HepG2 (cell line): Measurements from ENCODE around the gene P2RX1. TPM values are rescaled to one million over a fixed set of nuclear protein-coding genes. Genes with fewer than 3 reads are reported as not detected.

ENCODE experiments used
- ATAC-seq: fragments of 200-7000 bp; cut with Tn5 transposase; 3 replicates; pipeline ENCODE4 v1.9.1; 2020; ENCODE audit warnings: mild to moderate bottlenecking, moderate library complexity
- BruUV-seq: library from RNA; stranded (reverse); fragments of 400-500 nt; replicated peaks from 2 replicates; lab custom pipeline; 2021; lab: Mats Ljungman, UMichigan
- CTCF ChIA-PET: fragments of 300-600 bp; formaldehyde crosslinking; extraction: SDS; loops from one replicate; lab custom pipeline; 2021; ENCODE audit warnings: low total read pairs, inconsistent platforms, low intra/inter-chr PET ratio; lab: Yijun Ruan, JAX
- POLR2A ChIA-PET: fragments of 350-600 bp; sonication (Branson Sonifier 250); formaldehyde crosslinking; loops from one replicate; lab custom pipeline; 2020; ENCODE audit warnings: antibody characterized with exemption, inconsistent platforms; lab: Yijun Ruan, JAX
- DNase-seq: peaks from one replicate; pipeline ENCODE4 v3.0.0-alpha.2; 2015; ENCODE audit warnings: low spot score
- FAIRE-seq: peaks from 3 replicates; lab custom pipeline; 2011; peaks lifted over from hg19 to GRCh38; lab: Jason Lieb, UNC
- H2AFZ ChIP-seq: one replicate; pipeline ENCODE4 v1.6.1; 2011; ENCODE audit warnings: low read length, inconsistent platforms
- H3K27ac ChIP-seq: fragments of 300-600 bp; 3 replicates; pipeline ENCODE4 v1.8.0; 2011; ENCODE audit warnings: mixed run types, mild to moderate bottlenecking, mixed read lengths, low read length, inconsistent platforms; ENCODE audit not compliant: insufficient read depth; ENCODE audit errors: extremely low read length
- H3K27me3 ChIP-seq, 2 experiments: fragments of 200-600 bp in 1 of 2; 2 replicates in 1 of 2; 3 replicates in 1 of 2; pipeline versions ENCODE4 v1.6.0 to v1.8.0; 2011; ENCODE audit warnings: low read length in 2 of 2, mild to moderate bottlenecking in 2 of 2, moderate library complexity in 2 of 2, inconsistent platforms in 1 of 2; ENCODE audit not compliant: insufficient read depth in 2 of 2, control insufficient read depth in 1 of 2
- H3K36me3 ChIP-seq, 2 experiments: fragments of 200-600 bp in 1 of 2; replicated peaks in 1 of 2; 2 replicates in 1 of 2; 3 replicates in 1 of 2; pipeline versions ENCODE4 v1.5.1 to v1.8.0; 2011; ENCODE audit warnings: low read length in 2 of 2, inconsistent platforms in 1 of 2; ENCODE audit not compliant: insufficient read depth in 2 of 2, control insufficient read depth in 1 of 2
- H3K4me1 ChIP-seq: 2 replicates; pipeline ENCODE4 v1.5.1; 2012; ENCODE audit warnings: low read length, inconsistent platforms; ENCODE audit not compliant: insufficient read depth
- H3K4me2 ChIP-seq: 2 replicates; pipeline ENCODE4 v1.6.0; 2011; ENCODE audit warnings: low read depth, low read length, inconsistent platforms
- H3K4me3 ChIP-seq, 3 experiments: fragments of 200-600 bp in 1 of 3; sonication (generic), shearing (Covaris generic) in 1 of 3; replicated peaks in 1 of 3; 2 replicates each; pipeline ENCODE4 v1.5.1; 2011 to 2016; ENCODE audit warnings: low read length in 3 of 3, inconsistent platforms in 2 of 3, low read depth in 2 of 3, mild to moderate bottlenecking in 2 of 3, control low read depth in 1 of 3, mixed read lengths in 1 of 3; ENCODE audit not compliant: insufficient read depth in 1 of 3
- H3K79me2 ChIP-seq: one replicate; pipeline ENCODE4 v1.6.1; 2011; ENCODE audit warnings: low read length, inconsistent platforms; ENCODE audit not compliant: insufficient read depth
- H3K9ac ChIP-seq: 2 replicates; pipeline ENCODE4 v1.6.0; 2011; ENCODE audit warnings: mild to moderate bottlenecking, low read depth, low read length, inconsistent platforms; ENCODE audit not compliant: insufficient read depth
- H3K9me3 ChIP-seq: 2 replicates; pipeline ENCODE4 v1.5.1; 2012; ENCODE audit warnings: mild to moderate bottlenecking, low read length
- H4K20me1 ChIP-seq: 2 replicates; pipeline ENCODE4 v1.6.0; 2011; ENCODE audit warnings: inconsistent platforms, mild to moderate bottlenecking, low read length, moderate library complexity; ENCODE audit not compliant: insufficient read depth
- ARHGAP35 ChIP-seq: sonication (generic); formaldehyde crosslinking; IDR thresholded peaks from 2 replicates; pipeline ENCODE4 v1.9.0; 2022; ENCODE audit warnings: mild to moderate bottlenecking, inconsistent platforms, moderate library complexity, missing genetic modification reagents, borderline replicate concordance
- ZBTB7B ChIP-seq: sonication (generic); formaldehyde crosslinking; IDR thresholded peaks from 2 replicates; pipeline ENCODE4 v1.4.0; 2020; ENCODE audit warnings: missing genetic modification reagents
- ZFX ChIP-seq: sonication (generic); formaldehyde crosslinking; IDR thresholded peaks from 2 replicates; pipeline ENCODE4 v1.4.0; 2020; ENCODE audit warnings: mild to moderate bottlenecking, low read depth, missing genetic modification reagents, moderate library complexity
- ZMYM3 ChIP-seq: sonication (generic); formaldehyde crosslinking; IDR thresholded peaks from 2 replicates; pipeline ENCODE4 v1.5.1; 2020; ENCODE audit warnings: mild to moderate bottlenecking, missing genetic modification reagents
- ZNF3 ChIP-seq: IDR thresholded peaks from 2 replicates; pipeline ENCODE4 v1.7.0; 2017; ENCODE audit warnings: inconsistent platforms
- ZNF510 ChIP-seq: sonication (generic); formaldehyde crosslinking; IDR thresholded peaks from 2 replicates; pipeline ENCODE4 v1.4.0; 2020; ENCODE audit warnings: low read depth, mild to moderate bottlenecking, missing genetic modification reagents
- WGBS: methylation state at CpG from one replicate; pipeline ENCODE4 v1.1.6; 2017; ENCODE audit warnings: low lambda C conversion rate; 5-methylcytosine and 5-hydroxymethylcytosine counted together
- in situ Hi-C: cut with HindIII; loops from 2 replicates; pipeline ENCODE4 v1.10.0; 2017; ENCODE audit warnings: low pct_unique_long_range_greater_than_20kb; ENCODE audit not compliant: extremely low pct_ligation_motif_present
- intact Hi-C: fragments of 100-400 bp; cut with micrococcal nuclease; formaldehyde crosslinking; loops from one replicate; pipeline ENCODE4 v1.10.0; 2022; ENCODE audit not compliant: unreplicated experiment
- polyA plus RNA-seq, 8 experiments: library from polyadenylated mRNA; depleted of rRNA in 3 of 8; stranded (reverse) in 7 of 8; unstranded in 1 of 8; fragments of >200 nt; fragmentation: Illumina TruSeq in 4 of 8; extraction: Trizol in 4 of 8; gene quantifications; 2 replicates each; pipeline versions ENCODE4 v1.2.1 to v1.2.3, GENCODE V29; 2011 to 2016; ENCODE audit warnings: low read depth in 4 of 8, missing spikeins in 1 of 8, mixed read lengths in 1 of 8; ENCODE audit not compliant: insufficient read depth in 1 of 8
- total RNA-seq, 5 experiments: library from RNA; depleted of rRNA; stranded (reverse); fragments of >200 nt; fragmentation: Illumina TruSeq; extraction: Trizol; gene quantifications; 2 replicates each; pipeline ENCODE4 v1.2.3, GENCODE V29; 2016; ENCODE audit warnings: low read depth in 1 of 5
- TF ChIP-seq, protein P1 (sequence below): sonication (generic); formaldehyde crosslinking; IDR thresholded peaks from 2 replicates; pipeline ENCODE4 v1.5.0; 2020; ENCODE audit warnings: mild to moderate bottlenecking, missing genetic modification reagents, borderline replicate concordance
- TF ChIP-seq, protein P2 (sequence below): sonication (generic); formaldehyde crosslinking; IDR thresholded peaks from 2 replicates; pipeline ENCODE4 v1.5.0; 2020; ENCODE audit warnings: mild to moderate bottlenecking, low read depth, missing genetic modification reagents, borderline replicate concordance
- TF ChIP-seq, protein P3 (sequence below): sonication (generic); formaldehyde crosslinking; IDR thresholded peaks from 2 replicates; pipeline ENCODE4 v1.4.0; 2020; ENCODE audit warnings: missing genetic modification reagents
- TF ChIP-seq, protein P4 (sequence below): sonication (generic); formaldehyde crosslinking; IDR thresholded peaks from 2 replicates; pipeline ENCODE4 v1.8.1; 2023; ENCODE audit warnings: mild to moderate bottlenecking, missing genetic modification reagents, borderline replicate concordance
- TF ChIP-seq, protein P5 (sequence below): IDR thresholded peaks from 2 replicates; pipeline ENCODE4 v1.6.1; 2012; ENCODE audit warnings: inconsistent platforms

P2RX1 gene
- total and polyA plus RNA-seq, 2 of the 13 experiments (the other 11 are each of a cell fraction or from before 2014, with no cell fraction given) = 0.04 to 0.50 TPM

DNA sequence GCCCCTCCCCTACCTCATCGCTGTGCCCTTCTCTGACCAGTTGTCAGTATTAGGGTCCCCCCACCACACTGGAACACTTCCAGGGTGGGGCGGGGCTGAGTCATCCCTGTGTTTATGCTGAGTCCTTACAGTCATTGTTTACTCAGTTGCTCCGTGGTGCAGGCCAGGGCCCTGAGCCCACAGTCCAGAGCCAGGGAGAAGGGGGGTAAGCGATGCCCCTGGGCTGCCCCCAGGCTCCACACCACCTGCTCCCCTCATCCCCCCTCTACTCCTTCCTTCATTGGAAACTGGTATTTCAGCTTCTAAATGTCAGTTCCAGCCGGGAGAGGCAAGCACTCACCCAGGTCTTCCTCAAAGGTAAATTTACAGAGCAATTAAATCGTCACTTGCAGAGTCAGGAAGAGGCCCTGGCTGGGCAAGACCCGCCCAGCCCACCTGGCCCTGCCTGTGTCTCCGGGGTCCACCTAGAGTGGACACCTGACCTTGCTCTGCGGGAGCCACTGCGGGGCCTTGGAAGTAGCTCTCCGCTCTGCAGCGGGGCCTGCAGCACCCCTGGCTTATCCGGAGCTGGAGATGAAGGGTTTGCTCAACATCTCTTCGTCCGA is 43.1 kb upstream of the P2RX1 start (continued):
- TF ChIP-seq, protein P1, sequence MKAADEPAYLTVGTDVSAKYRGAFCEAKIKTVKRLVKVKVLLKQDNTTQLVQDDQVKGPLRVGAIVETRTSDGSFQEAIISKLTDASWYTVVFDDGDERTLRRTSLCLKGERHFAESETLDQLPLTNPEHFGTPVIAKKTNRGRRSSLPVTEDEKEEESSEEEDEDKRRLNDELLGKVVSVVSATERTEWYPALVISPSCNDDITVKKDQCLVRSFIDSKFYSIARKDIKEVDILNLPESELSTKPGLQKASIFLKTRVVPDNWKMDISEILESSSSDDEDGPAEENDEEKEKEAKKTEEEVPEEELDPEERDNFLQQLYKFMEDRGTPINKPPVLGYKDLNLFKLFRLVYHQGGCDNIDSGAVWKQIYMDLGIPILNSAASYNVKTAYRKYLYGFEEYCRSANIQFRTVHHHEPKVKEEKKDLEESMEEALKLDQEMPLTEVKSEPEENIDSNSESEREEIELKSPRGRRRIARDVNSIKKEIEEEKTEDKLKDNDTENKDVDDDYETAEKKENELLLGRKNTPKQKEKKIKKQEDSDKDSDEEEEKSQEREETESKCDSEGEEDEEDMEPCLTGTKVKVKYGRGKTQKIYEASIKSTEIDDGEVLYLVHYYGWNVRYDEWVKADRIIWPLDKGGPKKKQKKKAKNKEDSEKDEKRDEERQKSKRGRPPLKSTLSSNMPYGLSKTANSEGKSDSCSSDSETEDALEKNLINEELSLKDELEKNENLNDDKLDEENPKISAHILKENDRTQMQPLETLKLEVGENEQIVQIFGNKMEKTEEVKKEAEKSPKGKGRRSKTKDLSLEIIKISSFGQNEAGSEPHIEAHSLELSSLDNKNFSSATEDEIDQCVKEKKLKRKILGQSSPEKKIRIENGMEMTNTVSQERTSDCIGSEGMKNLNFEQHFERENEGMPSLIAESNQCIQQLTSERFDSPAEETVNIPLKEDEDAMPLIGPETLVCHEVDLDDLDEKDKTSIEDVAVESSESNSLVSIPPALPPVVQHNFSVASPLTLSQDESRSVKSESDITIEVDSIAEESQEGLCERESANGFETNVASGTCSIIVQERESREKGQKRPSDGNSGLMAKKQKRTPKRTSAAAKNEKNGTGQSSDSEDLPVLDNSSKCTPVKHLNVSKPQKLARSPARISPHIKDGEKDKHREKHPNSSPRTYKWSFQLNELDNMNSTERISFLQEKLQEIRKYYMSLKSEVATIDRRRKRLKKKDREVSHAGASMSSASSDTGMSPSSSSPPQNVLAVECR (CRISPR knock-in tag) = peak; percentile 38; the same call in 1 of the 2 replicates
- no peak for TF ChIP-seq ZNF510 (CRISPR knock-in tag)
- peak; percentile 57 for TF ChIP-seq ZBTB7B (CRISPR knock-in tag)
- TF ChIP-seq, protein P2, sequence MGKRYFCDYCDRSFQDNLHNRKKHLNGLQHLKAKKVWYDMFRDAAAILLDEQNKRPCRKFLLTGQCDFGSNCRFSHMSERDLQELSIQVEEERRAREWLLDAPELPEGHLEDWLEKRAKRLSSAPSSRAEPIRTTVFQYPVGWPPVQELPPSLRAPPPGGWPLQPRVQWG (CRISPR knock-in tag) = no peak

DNA sequence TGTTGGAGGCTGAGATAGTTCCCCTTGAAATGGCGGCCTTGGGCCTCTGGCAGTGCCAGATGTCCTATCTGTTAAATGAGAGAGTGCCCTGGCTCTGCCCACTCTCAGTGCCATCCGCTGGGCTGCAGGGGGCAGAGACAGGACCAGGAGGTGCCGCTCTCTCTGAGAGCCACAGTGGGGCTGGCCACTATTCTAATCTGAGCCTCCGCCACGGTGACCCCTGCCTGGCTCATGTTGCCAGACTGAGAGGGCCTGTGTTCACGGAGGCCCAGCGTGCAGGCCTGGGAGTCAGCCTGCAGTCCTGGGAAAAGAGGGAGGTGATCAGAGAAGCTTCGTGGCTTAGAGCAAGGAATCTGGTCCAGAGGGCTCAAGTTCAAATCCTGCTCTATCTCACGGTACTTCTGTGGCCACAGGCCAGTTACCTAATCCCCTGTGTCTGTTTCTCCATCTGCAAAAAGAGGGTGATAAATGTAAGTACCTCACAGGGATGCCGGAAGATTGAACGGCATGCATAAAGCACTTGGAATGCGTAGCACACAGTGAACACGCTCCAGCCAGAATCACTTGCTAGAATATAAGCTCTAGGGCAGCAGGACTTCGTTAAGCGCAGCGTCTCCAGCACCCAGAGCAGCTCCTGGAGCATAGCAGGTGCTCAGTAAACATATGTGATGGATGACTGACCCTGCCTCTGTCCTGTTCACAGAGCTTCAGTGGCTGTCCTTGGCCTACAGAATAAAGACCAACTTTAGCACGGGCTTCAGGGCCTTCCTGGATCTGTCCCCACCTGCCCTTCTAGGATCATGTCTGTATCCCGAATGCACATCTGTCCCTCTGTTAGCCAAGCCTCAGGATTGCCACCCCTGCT is 41.7 kb upstream of the P2RX1 start:
- H3K9me3 ChIP-seq = no peaks in the 10 kb centered on the region
- H4K20me1 ChIP-seq = no peaks in the 10 kb centered on the region
- no peak for DNase-seq
- BruUV-seq = no TSS peak
- no peak for ATAC-seq
- no peak overlapping the region for H2AFZ ChIP-seq
- H3K36me3 ChIP-seq = no peaks in the 10 kb centered on the region
- POLR2A ChIA-PET = no interaction called here
- CTCF ChIA-PET = no interaction called here
- H3K4me3 ChIP-seq = no peak overlapping the region
- H3K27ac ChIP-seq = no peak overlapping the region
- intact Hi-C loops = no loop called here
- FAIRE-seq = no peak
- peaks cover 37% of the 10 kb centered on the region for H3K4me1 ChIP-seq
- no peaks in the 10 kb centered on the region for H3K79me2 ChIP-seq
- H3K4me2 ChIP-seq = no peak overlapping the region
- in situ Hi-C loops = no loop called here
- no peak overlapping the region for H3K9ac ChIP-seq
- 42% methylated on average over 16 of the region's 18 CpGs for WGBS
- H3K27me3 ChIP-seq = peaks cover 5 to 58% of the 10 kb centered on the region in 2 experiments; a peak in 4 of 5 replicates
- 0 out of 2 replicates have a peak, but pooled peaks have one; percentile 27 for TF ChIP-seq ZMYM3 (CRISPR knock-in tag)
- TF ChIP-seq ZFX (CRISPR knock-in tag) = peak; percentile 22; the same call in 1 of the 2 replicates
- TF ChIP-seq, protein P3, sequence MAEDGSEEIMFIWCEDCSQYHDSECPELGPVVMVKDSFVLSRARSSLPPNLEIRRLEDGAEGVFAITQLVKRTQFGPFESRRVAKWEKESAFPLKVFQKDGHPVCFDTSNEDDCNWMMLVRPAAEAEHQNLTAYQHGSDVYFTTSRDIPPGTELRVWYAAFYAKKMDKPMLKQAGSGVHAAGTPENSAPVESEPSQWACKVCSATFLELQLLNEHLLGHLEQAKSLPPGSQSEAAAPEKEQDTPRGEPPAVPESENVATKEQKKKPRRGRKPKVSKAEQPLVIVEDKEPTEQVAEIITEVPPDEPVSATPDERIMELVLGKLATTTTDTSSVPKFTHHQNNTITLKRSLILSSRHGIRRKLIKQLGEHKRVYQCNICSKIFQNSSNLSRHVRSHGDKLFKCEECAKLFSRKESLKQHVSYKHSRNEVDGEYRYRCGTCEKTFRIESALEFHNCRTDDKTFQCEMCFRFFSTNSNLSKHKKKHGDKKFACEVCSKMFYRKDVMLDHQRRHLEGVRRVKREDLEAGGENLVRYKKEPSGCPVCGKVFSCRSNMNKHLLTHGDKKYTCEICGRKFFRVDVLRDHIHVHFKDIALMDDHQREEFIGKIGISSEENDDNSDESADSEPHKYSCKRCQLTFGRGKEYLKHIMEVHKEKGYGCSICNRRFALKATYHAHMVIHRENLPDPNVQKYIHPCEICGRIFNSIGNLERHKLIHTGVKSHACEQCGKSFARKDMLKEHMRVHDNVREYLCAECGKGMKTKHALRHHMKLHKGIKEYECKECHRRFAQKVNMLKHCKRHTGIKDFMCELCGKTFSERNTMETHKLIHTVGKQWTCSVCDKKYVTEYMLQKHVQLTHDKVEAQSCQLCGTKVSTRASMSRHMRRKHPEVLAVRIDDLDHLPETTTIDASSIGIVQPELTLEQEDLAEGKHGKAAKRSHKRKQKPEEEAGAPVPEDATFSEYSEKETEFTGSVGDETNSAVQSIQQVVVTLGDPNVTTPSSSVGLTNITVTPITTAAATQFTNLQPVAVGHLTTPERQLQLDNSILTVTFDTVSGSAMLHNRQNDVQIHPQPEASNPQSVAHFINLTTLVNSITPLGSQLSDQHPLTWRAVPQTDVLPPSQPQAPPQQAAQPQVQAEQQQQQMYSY = no peak
- no peak for TF ChIP-seq ARHGAP35 (CRISPR knock-in tag)
- TF ChIP-seq, protein P4, sequence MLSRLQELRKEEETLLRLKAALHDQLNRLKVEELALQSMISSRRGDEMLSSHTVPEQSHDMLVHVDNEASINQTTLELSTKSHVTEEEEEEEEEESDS = no peak
- peak; percentile 66; the same call in 1 of the 2 replicates for TF ChIP-seq ZNF3 (CRISPR knock-in tag)
- TF ChIP-seq, protein P5, sequence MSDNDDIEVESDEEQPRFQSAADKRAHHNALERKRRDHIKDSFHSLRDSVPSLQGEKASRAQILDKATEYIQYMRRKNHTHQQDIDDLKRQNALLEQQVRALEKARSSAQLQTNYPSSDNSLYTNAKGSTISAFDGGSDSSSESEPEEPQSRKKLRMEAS = no peak
